Epidermal melanocyte (primary cell): ENCODE measurements around the gene TEX47.

Source experiments
- DNase-seq: peaks from one replicate; pipeline ENCODE4 v3.0.0; 2011; ENCODE audit warnings: low spot score; ENCODE audit not compliant: insufficient read length

The TEX47 gene

GRCh38 chr7:88795553-88795952 lies at the start of gene TEX47:
Gene TEX47, minus strand, starts transcription at chr7:88795737. Its CDS starts 795 bp downstream, at chr7:88794942.
- DNase-seq: no peak

GRCh38 chr7:88845091-88845490 lies 49.6 kb upstream of the TEX47 start:
- DNase-seq: no peak

DNA sequence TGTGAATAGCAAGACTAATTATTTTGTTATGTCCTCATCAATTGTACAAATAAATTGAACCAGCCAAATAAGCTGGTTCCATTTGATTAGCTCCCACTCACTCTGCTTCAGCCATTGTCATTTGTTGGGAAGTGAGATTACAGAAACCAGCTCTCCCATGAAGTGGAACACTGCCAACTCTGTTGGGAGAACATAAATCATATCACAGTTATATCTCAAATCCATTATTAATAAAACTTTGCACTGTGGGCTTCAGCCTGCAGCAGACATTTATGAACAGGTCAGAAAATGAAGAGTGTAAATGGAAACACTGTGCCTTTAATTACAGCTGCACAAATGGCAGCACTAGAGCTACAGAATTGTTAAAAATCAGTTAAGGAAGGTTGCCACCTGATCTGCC lies 46.7 kb upstream of the TEX47 start:
- DNase-seq: no peak

- DNase-seq: no peak
Observed at GRCh38 chr7:88835147-88835728, 39.7 kb upstream of the TEX47 start.

DNA sequence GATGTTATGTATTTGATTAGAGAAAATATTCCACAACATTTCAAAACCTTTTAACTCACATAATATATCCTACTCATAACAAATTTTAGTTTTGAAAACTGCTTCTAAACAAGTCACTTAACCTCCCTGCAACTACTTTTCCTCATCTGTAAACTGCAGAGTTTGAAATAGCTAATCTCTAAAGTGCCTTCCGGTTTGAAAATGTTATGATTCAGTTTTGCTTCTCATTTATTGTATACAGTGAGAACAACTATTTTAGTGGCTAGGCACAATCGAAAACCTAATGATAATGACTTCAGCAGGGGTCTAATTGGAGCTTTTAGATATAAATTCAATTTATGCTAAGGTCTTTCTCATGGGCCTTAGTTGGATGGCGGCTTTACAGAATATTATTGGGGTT lies 30.7 kb upstream of the TEX47 start:
- no peak for DNase-seq

DNA sequence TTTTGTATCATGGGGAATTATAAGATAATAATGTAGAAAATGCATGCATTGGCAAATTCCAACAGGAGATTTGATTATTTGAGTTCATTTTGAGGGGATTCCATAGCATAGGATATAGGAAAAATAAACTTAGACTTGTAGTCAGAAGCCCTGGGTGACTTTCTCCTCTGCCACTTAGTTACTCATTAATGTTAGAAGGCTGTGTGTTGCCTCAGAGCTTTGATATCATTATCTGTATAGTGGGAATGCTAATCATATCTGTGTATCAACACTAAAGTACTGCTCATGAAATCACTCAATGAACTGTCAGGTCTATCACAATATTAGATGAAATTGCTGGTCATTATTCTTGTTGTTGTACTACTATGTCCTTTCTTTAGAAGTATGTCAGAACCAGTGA lies 23.0 kb upstream of the TEX47 start:
- no peak for DNase-seq

GRCh38 chr7:88806280-88807037 lies 10.9 kb upstream of the TEX47 start:
- no peak for DNase-seq

DNA sequence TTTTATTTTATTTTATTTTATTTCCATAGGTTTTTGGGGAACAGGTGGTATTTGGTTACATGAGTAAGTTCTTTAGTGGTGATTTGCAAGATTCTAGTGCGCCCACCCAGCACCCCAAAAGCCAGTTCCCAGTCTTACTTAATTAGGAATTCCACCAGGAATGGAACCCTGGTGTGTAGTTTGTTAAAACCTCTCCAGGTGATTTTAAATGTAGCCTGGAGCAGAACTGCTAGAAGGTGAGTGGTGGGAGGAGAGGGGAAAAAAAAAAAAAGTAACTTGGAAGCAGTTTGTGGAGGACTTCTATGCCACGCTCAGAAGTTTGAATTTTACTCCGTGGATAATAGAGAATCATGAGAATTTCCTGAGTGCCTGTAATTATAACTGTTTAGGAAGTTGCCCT lies 5.5 kb upstream of the TEX47 start:
- DNase-seq: no peak

GRCh38 chr7:88792361-88792760 lies 3.2 kb downstream of the TEX47 start:
- no peak for DNase-seq

DNA sequence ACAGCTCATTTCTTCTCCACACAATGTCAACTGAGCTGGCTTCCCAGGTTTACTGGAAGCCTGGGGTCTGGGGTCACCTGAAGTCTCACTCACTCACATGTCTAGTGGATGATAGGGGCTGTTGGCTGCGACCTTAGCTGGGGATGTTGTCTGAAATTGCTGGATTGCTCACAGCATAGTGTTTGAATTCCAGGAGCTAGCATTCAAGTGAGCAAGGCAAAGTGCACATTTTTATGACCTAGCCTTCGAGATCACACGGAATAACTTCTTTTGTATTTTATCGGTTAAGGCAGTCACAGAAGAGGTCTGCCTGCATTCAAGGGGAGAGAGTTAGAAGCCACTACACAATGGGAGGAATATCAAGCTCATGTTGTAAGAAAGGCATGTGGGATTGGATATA lies 3.6 kb downstream of the TEX47 start:
- DNase-seq: no peak

DNA sequence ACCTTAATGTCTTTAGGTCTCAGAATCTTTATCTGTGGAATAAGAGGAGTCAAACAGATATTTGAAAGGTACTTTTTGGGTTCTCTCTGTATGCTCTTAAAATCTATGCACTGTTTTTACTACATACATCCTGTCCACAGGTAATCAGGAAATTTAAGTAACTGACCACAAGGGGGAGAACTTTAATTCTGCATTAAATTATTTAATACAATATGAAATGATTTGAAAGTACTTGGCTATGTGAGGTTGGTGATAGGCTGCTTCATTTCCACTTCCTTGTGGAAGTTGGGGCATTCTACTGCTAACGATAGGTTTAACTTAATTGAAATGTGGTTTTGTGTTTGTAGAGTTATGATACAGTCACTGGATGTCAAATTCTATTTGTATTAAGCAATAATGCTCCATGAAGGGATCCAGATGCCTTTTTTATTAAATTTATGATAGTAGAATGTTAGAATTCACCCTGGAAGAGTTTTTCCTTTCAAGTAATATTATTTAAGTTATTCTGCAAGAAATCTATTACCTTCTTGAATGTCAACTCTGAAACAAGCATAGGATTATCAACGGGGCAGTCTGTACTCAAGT lies 6.0 kb downstream of the TEX47 start:
- DNase-seq: no peak

- no peak for DNase-seq
Observed at GRCh38 chr7:88787777-88788176, 7.8 kb downstream of the TEX47 start.

DNA sequence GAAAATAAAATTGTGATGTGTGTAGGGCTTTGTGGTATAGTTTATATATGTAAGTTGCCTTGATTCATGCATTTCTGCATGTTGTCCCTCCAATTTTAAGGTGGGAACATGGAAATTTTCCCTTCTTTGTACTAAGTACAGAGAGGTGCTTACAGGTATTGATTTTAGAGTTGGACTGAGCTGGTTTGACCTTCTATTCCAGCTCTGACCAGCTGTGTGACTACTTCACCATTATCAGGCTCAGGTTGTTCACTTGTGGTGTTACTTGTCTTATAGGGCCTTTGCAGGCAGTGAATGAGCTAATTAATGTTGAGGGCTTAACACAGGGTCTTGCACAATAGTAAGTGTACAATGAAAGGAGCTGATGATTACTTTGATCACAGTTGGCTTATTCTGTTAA lies 19.7 kb downstream of the TEX47 start:
- no peak for DNase-seq

DNA sequence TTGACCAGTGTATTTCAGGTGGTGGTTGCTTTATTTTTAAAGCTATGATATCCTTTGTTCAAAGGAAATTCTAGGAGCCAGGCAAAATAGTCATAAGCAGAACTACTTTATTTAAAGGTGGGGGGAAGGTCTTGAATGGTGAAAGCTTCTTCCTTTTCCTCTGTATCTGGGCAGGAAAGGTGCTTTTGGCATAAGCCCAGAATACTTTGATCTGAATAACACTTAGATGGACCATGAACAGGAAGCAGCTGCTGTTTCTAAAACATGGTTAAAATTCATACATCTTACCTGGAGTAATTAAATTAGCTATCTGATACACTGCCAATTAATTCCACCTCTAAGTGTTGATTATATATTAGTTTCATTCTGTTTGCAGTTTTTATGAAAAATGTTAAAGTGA lies 22.8 kb downstream of the TEX47 start:
- no peak for DNase-seq

GRCh38 chr7:88771417-88771816 lies 24.1 kb downstream of the TEX47 start:
- no peak for DNase-seq

DNA sequence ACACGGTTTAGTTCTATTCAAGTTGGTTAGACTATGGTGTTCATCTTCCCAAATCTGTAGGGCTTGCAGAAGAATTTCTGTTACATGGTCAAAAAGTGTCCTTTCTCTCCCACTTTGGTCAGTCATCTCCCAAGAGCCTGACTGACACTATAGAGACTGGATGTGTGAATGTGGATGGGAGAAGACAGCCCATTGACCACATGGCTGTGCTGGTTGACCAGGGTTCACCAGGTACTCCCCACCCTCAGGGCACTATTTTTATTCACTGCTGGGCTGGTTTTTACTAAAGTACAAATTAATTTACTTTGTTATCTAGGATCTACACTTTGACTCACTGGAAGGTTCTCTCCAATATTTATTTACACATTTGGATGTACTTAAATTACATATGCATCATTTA lies 33.8 kb downstream of the TEX47 start:
- DNase-seq: no peak

DNA sequence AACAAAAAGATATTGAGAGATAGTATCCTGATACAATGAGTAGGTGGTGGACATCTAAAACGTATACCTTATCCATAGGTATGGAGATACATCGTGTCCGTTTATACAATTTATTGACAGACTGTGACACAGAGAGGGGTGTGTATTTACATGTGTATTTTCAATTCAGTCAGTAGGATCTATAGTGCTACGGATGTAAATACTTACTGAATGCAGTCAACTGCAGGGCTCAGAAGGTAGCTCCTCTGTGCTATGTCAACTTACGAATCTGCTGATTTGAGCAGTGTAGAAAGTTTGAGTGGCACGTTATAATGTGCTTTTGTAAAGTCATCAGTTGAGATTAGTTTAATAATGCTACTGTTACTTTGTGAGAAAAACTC lies 35.4 kb downstream of the TEX47 start:
- DNase-seq: no peak

DNA sequence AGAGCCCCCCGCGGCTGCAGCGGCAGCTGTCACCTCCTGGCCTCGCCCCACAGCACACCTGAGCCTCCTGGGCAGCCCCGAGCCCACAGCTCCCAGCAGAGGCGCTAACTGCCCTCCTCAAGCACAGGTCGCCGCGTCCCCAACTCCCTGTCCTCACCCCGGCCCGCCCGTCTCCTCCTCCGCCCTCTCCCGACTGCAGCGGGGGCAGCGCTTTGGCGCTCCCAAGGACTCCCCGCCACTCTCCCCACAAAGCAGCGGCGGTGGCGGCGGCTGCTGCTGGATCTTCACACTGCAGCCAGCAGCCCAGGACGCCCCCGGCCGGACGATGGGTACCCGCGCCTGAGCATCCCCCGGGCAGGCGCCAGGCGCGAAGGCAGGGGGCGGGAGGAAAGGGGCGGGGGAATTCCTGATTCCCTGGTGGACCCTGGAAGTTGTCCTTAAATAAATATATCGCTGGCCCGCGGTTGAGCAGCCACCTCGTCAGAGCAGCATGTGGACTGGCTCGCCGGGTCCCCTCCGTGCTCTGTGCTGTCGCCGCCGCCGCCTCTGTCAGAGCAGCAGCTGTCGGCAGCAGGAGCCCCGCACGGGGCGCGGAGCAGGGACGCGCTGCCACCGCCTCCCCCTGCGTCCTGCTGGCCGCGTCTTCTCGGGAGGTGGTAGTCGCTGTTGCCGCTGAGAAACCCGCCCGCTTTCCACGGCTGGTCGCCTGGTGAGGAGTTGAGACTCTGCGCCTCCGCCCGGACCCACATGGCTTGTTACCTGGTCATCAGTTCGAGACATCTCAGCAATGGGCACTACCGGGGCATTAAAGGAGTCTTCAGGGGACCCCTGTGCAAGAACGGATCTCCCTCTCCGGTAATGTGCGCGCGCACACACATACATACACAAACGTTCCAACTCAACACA lies 36.1 kb downstream of the TEX47 start, which contains the start of gene ZNF804B:
Gene ZNF804B, plus strand, starts transcription at position 471 of the 906 bp plus-strand sequence. Its CDS starts 277 bp downstream, at position 748.
- no peak for DNase-seq

DNA sequence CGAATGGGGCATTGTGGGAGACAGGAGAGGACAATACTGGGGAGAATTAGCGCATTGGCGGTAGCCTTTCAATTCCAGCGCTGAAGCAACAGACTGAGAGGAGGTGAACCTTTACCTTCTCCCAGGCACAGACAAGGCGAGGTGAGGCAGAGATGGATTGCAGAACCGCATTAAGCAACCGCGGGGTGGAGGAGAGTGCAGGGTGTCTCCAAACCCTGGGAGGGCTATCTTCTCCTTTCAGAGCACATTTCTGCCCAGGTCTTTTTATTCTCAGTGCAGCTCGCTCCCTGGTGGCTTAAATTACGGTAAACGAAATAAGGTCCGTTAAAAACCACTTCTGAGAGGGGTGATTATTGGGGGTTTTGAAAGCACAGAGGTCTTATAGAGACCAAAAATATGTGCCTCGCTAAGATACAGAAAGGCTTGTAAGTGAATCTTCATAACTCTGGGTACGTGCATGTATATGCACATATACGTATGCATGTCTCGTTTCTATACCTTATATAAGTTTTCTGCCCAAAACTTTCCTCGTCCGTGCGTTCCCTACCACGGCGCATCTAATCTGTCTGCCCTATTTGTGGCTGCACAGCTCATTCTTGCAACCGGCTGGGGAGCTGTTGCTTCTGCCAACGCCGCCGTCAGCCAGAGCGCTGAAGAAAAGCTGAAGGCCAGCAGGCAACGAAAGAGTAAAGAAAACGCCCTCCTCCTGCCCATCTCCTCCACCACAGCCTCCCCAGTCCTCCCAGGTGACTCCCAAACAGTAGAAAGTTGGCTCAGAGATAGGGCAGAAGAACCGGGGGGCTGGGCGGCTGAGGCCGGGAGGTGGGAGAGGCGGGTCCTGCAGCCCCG lies 36.9 kb downstream of the TEX47 start:
- DNase-seq: no peak

DNA sequence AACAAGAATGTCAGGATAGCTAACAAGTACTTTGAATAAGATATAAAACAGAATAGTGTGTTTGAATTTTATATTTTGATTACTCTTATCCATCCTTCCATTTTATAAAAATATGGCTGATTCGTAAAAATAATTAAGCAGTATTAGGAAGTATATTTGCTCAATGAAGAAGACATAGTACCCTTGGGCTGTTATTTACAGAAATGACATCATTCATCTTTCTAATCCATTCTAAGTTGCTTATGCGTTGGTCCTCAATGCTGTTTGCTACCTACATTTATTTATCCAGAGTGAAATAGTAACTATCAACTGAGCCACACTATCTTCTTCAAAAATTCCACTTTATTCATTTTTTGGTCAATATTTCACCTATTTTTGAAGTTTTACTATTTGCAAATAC lies 38.2 kb downstream of the TEX47 start:
- no peak for DNase-seq

GRCh38 chr7:88756802-88757201 lies 38.7 kb downstream of the TEX47 start:
- DNase-seq: no peak
